Fibroblast of skin of right quadriceps (primary cell): ENCODE measurements around the gene ATL3.
"Not testable (repeated sequence)": the region's sequence is repeated elsewhere in the genome, so short reads cannot be mapped to it uniquely, and the experiment has no call there.

Experiments used
- DNase-seq: peaks from one replicate; pipeline ENCODE4 v3.0.0-alpha.2; 2013

Gene ATL3

DNA sequence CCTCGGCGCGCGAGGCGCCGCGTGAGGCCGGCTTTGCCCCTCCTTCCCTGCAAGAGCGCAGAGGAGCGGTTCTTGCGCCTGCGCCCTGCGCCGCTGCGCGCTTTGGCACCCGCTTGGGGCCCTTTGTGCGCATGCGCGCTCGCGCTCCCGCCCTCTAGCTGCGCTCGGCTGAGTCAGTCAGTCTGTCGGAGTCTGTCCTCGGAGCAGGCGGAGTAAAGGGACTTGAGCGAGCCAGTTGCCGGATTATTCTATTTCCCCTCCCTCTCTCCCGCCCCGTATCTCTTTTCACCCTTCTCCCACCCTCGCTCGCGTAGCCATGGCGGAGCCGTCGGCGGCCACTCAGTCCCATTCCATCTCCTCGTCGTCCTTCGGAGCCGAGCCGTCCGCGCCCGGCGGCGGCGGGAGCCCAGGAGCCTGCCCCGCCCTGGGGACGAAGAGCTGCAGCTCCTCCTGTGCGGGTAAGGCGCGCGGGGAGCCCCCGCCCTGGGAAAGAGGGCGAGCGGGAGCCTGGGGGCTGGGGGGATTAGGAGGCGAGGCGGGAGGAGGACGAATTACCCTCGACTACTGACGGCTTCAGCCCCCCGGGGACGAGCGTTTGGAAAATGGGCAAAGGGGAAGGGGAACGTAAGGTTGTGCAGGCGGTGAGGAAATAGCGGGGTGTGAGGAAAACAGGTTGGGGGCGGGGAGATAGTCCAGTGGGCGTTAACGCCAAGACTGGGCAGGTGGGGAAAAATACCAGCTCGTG, 10.3 kb upstream of the ATL3 start, which contains the start of gene RTN3:
RTN3 (plus strand) TSS at position 180 of the 745 bp plus-strand sequence; CDS start at position 317, 137 bp downstream.
- peak; percentile 98 for DNase-seq

DNA sequence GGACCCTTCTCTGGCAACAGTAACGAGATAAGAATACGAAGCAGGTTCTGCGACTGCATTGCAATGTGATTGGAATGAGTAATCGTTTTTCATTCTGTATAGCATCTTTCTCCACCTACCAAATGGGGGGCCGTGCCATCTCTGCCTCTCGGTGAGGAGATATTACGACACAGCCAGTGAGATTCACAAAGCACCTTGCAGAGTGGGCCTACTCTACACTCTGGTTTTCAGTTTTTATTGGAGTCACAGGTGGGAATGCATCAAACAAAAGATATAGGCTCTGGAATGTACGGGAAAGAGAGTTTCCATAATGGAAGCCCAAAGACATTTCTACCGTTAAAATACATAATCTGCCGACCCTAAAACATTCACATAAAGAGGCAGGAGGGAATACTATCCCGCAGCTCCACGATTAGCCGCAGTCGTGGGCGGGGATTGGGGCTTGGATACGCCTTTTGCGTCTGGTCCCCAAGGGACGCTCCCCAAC, 9.7 kb upstream of the ATL3 start:
- DNase-seq = no peak

DNA sequence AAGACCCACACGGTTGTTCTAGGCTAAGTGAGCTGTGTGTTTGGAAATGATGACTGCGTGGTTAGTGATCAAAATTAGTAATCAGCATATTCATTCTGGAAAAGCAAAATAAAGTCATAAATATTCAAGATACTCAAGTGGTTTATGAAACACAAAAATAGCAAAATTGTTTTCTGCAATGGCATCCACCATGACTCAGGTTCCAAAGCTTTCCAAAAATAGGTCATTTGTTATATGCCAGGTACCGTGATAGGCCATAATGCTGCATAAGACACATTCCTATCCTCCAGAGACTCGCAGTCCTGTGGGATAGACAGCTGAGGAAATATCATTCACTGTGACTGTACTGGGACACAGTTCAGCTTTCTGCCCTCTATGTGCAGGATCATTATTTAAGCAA, 2.4 kb upstream of the ATL3 start:
- DNase-seq = peak; percentile 62

DNA sequence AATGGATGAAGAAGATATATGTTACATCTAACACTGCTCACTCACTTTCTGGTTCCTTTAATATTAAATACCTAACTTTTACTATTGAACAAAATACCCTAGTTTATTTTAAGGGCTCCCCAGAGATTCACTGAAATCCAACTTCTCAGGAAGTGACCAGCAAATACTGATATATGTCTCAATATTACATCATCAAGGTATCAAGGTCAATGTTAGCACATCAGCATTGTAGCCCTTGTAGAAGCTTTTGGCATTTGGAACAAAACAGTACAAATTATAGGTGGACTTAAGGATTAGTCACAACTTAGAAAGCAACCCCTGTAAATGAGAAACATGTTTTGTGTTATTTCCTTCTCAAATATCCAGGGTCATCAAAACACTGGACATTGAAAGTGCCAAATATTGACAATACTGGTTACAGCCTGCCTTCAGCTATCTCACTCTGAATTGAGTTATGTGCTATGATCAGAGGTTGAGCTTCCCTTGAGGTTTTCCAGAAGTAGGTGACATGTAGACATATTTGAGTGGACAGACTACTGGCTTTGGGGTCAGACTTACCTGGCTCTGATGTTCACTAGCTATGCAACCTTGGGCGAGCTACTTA, 1.9 kb upstream of the ATL3 start:
- DNase-seq = peak; percentile 40

DNA sequence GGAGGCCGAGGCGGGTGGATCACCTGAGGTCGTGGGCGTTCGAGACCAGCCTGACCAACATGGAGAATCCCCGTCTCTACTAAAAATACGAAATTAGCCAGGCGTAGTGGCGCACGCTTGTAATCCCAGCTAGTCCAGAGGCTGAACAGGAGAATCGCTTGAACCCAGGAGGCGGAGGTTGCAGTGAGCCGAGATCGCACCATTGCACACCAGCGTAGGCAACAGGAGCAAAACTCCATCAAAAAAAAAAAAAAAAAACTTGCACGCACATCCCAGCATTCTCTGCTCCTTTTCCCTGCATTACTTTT, 934 bp upstream of the ATL3 start:
- no peak for DNase-seq

DNA sequence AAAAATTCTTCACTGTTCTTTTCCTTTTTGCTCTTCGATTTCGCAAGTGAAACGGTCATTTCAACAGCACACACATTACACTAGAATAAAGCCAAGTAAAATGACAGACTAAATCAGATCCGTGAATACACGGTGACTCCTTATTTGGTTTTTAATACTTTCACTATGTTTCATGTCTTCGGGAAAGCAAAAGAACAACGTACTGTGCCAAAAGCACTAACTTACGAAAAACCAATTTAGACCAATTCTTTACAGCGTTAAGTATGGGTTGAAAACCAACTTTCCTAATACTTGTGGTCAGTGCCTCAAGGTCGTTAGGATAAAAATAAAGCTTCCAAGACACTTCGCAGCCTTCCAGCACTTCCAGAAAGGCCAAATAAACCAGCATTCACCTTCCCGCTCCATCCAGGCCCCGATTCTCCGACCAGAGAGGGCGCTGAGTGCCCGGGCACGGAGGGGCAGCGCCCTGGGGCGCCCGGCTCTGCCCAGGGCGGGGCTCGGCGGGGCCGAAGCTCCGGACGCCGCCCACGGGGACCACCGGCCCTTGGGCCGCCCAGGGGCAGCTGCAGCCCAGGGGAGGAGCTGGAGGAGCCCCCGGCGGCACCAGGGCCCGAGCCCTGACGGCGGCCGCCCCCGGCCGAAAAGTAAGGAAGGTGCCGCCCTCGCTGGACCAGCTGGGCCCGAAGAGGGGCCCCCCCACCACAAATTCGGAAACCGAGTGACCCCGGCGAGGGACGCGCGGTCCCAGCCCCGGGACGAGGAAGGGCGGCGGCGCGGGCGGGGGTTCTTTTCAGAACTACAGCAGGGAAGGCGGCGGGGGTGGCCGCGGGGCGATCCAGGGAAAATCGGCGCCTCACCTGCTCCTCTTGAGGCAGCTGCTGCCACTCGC, 499 bp downstream of the ATL3 start:
- peak; percentile 53 for DNase-seq

DNA sequence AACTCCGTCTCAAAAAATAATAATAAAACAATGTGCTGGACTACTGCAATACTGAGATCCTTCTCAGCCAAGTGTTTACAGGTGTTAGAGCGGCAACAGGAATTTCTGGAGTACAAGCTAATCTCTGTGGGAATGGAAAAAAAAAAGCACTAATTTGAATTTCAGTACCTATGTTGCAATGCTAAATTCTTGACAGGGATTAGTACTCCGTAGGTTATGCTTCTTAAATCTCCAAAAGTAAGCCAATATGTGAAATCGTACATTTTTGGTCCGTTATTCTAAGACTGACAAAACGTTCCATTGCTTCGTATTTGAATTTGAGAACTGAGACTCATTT, 1.1 kb downstream of the ATL3 start:
- no peak for DNase-seq

DNA sequence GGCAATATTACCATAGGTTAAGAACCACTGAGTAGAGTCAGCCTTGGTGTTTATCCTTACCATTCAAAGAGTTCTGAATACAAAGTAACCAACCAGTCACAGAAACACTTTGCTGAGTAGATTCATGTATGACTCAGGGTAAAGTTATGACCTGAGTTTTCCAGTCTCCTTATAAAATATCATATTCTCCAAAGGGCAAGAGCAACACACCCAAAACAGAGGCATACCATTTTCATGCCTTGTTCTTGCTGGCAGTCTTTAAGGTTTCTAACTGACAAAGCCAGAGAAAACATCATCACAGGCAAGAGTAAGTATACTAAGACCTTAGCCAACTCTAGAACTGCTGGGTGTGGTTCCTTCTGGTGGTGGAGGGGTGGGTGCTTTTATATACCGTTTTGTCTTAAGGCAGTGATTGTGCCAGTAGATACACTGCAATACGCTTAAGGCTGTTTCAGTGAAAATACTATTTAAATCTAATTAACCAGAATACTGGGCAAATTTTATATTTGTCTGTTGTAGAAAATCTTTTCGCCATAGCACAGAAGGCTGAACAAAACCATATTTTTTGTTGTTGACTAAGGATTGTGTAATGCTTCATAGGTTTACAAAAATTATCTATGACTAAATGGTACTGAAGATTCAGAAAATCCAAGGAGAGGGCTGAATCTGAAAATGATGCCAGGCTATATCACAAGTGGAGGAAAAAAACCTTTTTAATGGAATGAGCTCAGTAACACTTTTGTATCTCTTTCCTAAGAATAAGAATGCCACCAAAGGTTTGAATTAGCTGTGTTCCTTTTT, 3.0 kb downstream of the ATL3 start:
- DNase-seq = peak; percentile 94

DNA sequence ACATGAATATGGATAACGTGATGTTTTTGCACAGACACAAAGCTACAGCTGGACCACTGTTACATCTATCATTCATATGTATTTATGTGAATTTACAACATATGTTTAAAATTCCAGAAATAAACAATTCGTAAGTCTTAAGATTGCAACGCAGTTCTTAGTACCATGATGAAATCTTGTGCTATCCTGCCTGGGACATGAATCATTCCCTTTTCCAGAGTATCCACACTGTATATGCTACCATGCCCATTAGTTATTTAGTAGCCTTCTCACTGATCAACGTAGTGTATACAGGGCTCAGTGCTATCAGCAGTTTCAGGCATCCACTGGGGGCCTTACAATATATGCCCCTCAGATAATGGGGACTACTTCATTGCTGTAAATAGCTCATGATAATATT, 4.3 kb downstream of the ATL3 start:
- DNase-seq = peak; percentile 67

DNA sequence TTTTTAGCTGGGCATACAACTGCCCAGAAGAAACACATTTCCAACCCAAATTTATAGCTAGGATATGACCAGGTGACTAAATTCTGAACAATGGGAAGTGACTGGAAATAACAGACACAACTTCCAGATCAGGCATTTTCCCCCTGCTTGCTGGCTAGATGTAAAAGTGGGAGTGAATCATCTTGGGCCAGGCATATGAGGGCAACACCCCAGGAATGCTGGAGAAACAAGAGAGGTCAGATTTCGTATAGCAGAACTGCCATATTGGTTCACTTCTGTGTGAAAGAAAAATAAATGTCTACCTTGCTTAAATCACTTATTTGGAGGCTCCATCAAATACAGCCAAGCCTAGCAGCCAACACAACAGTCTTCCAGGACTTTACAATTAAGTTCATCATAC, 7.4 kb downstream of the ATL3 start:
- peak; percentile 72 for DNase-seq

DNA sequence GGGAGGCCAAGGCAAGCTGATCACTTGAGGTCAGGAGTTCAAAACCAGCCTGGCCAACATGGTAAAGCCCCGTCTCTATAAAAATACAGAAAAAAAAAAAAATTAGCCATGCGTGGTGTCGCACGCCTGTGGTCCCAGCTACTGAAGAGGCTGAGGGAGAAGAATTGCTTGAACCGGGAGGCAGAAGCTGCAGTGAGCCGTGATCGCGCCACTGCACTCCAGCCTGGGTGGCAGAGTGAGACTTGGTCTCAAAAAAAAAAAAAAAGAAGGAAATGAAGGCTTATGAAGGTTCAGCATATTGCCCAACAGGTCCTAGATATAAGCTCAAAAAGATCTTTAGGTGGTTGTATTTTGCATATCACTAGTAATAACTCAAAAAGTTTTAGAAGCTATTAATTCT, 10.2 kb downstream of the ATL3 start:
- no peak for DNase-seq

DNA sequence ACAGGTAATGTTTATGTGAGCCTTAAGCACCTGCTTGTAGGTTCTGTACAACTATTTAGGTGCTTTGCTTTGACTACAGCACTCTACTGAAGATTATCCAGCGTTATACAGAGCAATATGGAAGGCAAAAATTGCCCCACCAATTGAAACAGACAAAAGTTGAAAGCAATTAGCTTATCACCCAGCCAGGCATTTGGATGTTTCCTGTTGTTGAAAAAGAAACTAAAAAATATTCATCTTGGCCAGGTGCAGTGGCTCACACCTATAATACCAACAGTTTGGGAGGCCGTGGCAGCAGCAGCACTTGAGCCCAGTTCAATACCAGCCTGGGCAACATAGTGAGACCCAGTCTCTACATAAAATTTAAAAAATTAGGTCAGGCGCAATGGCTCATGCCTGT, 18.5 kb downstream of the ATL3 start:
- DNase-seq = no peak

DNA sequence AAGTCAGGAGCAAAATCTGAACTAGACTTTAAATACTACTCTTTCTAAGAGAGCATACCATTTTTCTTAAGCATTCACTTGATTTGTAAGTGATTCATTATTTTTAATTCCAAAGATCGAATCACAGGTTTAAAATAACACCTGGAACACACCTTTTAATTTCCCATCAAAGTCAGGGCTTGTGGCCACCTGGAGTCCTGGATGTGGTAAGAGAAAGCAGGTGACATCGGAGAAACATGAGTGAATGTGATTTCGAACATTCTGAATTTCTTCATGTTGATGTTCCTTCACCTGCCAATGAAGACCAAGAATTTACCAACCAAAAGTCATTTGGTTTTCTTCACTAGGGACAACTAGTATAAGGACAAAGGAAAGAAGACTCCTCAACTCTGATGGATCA, 28.0 kb downstream of the ATL3 start:
- no peak for DNase-seq

DNA sequence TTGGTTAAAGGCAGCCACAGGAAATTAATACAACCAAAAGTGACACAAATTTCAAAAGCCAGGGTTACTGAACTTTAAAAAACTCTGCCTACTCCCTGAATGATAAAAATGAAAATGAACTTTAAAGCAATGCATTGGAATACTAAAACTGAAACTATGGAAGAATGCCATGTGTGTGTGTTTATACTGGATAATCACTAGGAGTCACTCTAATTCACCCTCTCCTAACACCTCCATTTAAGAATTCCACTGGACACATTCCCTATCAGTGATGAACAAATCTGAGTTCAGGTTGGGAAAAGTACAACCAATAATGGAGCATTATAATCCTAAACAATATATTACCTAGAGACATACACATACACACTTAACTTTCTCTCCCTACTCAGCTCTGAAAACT, 29.4 kb downstream of the ATL3 start:
- peak; percentile 14 for DNase-seq

DNA sequence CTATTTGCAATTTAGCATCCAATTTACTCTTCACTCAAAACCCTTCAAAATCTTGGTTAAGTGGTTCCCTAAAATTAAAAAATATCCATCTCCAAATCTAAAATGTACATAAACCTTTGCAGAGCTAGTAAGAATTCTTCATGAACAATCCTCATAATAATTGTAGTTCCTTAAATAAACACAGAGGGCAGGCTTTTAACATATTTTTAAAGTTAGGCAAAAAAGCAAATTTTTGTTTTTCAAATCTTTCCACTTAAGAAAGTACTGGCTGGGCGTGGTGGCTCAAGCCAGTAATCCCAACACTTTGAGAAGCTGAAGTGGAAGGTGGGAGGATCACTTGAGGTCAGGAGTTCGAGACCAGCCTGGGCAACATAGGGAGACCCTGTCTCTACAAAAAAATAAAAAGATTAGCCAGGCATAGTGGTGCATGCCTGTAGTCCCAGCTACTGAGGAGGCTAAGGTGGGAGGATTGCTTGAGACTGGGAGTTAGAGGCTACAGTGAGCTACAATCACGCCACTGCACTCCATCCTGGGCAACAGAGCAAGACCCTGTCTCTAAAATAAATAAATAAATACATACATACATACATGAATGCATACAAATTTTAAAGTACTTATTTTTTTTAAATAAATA, 31.9 kb downstream of the ATL3 start:
- peak; percentile 9 for DNase-seq

DNA sequence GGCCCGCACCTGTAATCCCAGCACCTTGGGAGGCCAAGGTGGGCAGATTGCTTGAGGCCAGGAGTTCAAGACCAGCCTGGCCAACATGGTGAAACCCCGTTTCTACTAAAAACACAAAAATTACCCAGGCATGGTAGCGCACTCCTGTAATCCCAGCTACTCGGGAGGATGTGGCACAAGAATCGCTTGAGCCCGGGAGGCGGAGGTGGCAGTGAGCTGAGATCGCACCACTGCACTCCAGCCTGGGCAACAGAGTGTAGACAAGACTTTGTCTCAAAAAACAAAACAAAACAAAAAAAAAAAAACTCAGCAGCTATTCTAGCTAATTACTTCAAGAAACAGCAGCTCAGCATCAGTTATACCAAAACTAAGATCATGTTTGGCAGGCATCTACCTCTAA, 32.7 kb downstream of the ATL3 start:
- DNase-seq = not testable (repeated sequence)

DNA sequence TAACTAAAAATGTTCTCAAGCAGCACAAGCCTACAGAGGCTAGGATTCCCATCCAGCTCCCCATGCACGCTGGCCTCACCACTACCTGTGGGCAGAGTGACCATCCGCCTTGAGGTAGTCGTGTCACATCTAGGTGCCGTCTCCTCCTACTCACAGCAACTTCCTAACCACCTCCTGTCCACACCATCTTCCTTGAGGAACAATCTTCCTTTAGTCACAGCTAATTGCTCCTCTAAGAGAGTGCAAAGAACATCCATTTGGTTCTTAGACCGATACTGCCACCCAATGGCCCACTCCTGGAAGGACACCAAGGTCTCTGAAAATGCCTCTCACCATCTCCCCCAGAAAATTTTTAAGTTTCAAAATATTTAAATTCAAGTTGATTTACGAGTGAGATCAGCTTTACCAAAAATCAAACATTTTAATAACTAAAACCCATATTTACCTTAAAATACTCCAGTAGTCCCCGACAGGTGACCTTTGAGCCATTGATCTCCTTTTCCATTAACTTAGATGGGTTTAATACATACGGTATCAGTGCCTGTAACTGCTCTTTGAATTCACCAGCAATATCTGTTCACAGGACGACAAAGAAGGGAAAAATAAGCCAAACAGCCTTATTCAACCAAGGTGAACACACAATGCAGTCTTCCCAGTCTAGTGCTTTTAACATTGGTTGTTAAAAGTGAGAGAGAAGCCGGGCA, 35.3 kb downstream of the ATL3 start:
- peak; percentile 50 for DNase-seq

DNA sequence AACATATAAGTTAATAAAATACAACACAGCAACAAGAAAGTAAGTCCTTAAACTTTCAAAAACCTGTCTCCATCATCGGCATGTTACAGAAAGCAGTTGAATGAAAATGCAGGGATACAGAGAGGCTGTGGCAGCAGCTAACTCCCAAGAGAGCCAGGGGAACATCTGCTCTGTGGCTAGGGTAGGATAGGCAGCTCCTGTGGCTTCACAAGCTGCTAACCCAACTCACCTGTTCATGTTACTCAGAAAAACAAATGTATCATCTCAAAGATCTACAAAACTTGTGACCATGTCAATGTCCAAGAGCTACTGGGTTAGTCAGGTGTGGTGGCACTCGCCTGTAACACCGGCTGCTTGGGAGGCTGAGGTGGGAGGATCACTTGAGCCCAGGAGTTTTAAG, 41.8 kb downstream of the ATL3 start:
- DNase-seq = no peak

DNA sequence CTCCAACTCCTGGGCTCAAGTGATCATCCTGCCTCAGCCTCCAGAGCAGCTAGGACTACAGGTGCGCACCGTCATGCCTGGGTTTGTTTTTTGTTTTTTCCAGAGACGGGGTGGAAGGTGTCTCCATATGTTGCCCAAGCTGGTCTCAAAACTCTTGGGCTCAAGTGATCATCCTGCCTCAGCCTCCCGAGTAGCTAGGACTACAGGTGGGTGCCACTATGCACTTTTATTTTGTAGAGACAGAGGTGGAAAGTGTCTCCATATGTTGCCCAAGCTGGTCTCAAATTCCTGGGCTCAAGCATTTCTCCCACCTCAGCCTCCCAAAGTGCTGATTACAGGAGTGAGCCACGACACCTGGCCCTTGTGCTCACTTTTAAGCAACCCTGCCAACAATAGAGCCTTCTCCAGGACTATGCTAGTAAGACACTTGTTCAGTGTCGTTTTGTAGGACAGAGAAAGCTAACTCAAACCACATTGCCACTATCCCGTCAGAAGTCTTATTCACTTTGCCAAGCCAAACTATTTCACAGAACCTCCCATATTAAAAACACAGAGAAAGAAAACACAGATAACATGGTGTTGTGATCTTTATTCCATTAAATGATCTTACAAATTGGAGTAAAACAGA, 47.5 kb downstream of the ATL3 start:
- DNase-seq = no peak

DNA sequence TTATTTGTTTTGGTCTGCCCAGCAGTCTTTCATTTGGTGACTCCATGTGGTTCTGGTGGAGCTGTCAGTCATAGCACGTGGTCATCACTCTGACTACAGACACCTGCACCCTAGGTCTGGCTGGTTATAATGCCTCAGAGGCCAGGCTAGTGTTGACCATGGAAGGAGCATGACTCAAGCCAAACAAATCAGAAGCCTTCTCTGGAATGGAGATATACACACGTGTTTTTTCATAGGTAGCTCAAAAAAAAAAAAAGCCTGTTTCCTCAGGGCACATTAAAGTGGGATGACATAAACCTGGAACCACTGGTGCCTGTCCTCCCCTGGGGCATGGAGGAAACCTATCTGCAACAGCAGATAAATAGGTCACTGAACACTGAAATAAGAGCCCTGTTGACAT, 48.9 kb downstream of the ATL3 start:
- no peak for DNase-seq

DNA sequence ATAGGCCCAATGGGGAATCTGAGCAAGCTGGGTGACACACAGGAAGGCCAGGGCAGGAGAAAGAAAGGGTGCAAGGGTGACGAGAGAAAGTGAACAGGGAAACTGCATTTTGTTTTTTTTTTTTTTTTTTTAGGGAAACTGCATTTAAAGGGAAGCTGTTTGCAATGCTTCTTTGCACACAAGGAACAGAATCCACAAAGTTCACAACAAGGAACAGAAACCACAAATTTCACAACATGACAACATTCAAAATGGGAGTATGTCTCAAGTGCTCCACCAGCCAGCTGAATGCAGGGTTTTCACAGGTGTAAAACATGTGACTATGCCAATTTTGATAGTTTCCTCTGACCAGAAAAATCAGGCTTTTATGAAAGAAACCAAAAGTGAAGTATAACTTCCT, 50.1 kb downstream of the ATL3 start:
- DNase-seq = no peak
